HepG2 (cell line): ENCODE measurements around the gene PGAP1. TPM values are rescaled to one million over a fixed set of nuclear protein-coding genes. Genes with fewer than 3 reads are reported as not detected.

Experiments used
- ATAC-seq: fragments of 200-7000 bp; cut with Tn5 transposase; 3 replicates; pipeline ENCODE4 v1.9.1; 2020; ENCODE audit warnings: mild to moderate bottlenecking, moderate library complexity
- BruUV-seq: library from RNA; stranded (reverse); fragments of 400-500 nt; replicated peaks from 2 replicates; lab custom pipeline; 2021; lab: Mats Ljungman, UMichigan
- CTCF ChIA-PET: fragments of 300-600 bp; formaldehyde crosslinking; extraction: SDS; loops from one replicate; lab custom pipeline; 2021; ENCODE audit warnings: low total read pairs, inconsistent platforms, low intra/inter-chr PET ratio; lab: Yijun Ruan, JAX
- POLR2A ChIA-PET: fragments of 350-600 bp; sonication (Branson Sonifier 250); formaldehyde crosslinking; loops from one replicate; lab custom pipeline; 2020; ENCODE audit warnings: antibody characterized with exemption, inconsistent platforms; lab: Yijun Ruan, JAX
- DNase-seq: peaks from one replicate; pipeline ENCODE4 v3.0.0-alpha.2; 2015; ENCODE audit warnings: low spot score
- FAIRE-seq: peaks from 3 replicates; lab custom pipeline; 2011; peaks lifted over from hg19 to GRCh38; lab: Jason Lieb, UNC
- H2AFZ ChIP-seq: one replicate; pipeline ENCODE4 v1.6.1; 2011; ENCODE audit warnings: low read length, inconsistent platforms
- H3K27ac ChIP-seq: fragments of 300-600 bp; 3 replicates; pipeline ENCODE4 v1.8.0; 2011; ENCODE audit warnings: mixed run types, mild to moderate bottlenecking, mixed read lengths, low read length, inconsistent platforms; ENCODE audit not compliant: insufficient read depth; ENCODE audit errors: extremely low read length
- H3K27me3 ChIP-seq, 2 experiments: fragments of 200-600 bp in 1 of 2; 2 replicates in 1 of 2; 3 replicates in 1 of 2; pipeline versions ENCODE4 v1.6.0 to v1.8.0; 2011; ENCODE audit warnings: low read length in 2 of 2, mild to moderate bottlenecking in 2 of 2, moderate library complexity in 2 of 2, inconsistent platforms in 1 of 2; ENCODE audit not compliant: insufficient read depth in 2 of 2, control insufficient read depth in 1 of 2
- H3K36me3 ChIP-seq, 2 experiments: fragments of 200-600 bp in 1 of 2; replicated peaks in 1 of 2; 2 replicates in 1 of 2; 3 replicates in 1 of 2; pipeline versions ENCODE4 v1.5.1 to v1.8.0; 2011; ENCODE audit warnings: low read length in 2 of 2, inconsistent platforms in 1 of 2; ENCODE audit not compliant: insufficient read depth in 2 of 2, control insufficient read depth in 1 of 2
- H3K4me1 ChIP-seq: 2 replicates; pipeline ENCODE4 v1.5.1; 2012; ENCODE audit warnings: low read length, inconsistent platforms; ENCODE audit not compliant: insufficient read depth
- H3K4me2 ChIP-seq: 2 replicates; pipeline ENCODE4 v1.6.0; 2011; ENCODE audit warnings: low read depth, low read length, inconsistent platforms
- H3K4me3 ChIP-seq, 3 experiments: fragments of 200-600 bp in 1 of 3; sonication (generic), shearing (Covaris generic) in 1 of 3; replicated peaks in 1 of 3; 2 replicates each; pipeline ENCODE4 v1.5.1; 2011 to 2016; ENCODE audit warnings: low read length in 3 of 3, inconsistent platforms in 2 of 3, low read depth in 2 of 3, mild to moderate bottlenecking in 2 of 3, control low read depth in 1 of 3, mixed read lengths in 1 of 3; ENCODE audit not compliant: insufficient read depth in 1 of 3
- H3K79me2 ChIP-seq: one replicate; pipeline ENCODE4 v1.6.1; 2011; ENCODE audit warnings: low read length, inconsistent platforms; ENCODE audit not compliant: insufficient read depth
- H3K9ac ChIP-seq: 2 replicates; pipeline ENCODE4 v1.6.0; 2011; ENCODE audit warnings: mild to moderate bottlenecking, low read depth, low read length, inconsistent platforms; ENCODE audit not compliant: insufficient read depth
- H3K9me3 ChIP-seq: 2 replicates; pipeline ENCODE4 v1.5.1; 2012; ENCODE audit warnings: mild to moderate bottlenecking, low read length
- H4K20me1 ChIP-seq: 2 replicates; pipeline ENCODE4 v1.6.0; 2011; ENCODE audit warnings: inconsistent platforms, mild to moderate bottlenecking, low read length, moderate library complexity; ENCODE audit not compliant: insufficient read depth
- DR1 ChIP-seq: sonication (generic); formaldehyde crosslinking; IDR thresholded peaks from 2 replicates; pipeline ENCODE4 v1.8.0; 2021; ENCODE audit warnings: mild to moderate bottlenecking, missing genetic modification reagents, inconsistent platforms
- HOMEZ ChIP-seq: IDR thresholded peaks from 2 replicates; pipeline ENCODE4 v1.6.1; 2016; ENCODE audit warnings: low read depth
- PHF21A ChIP-seq: sonication (generic); formaldehyde crosslinking; IDR thresholded peaks from 2 replicates; pipeline ENCODE4 v1.5.0; 2020; ENCODE audit warnings: mild to moderate bottlenecking, missing genetic modification reagents
- SRSF1 ChIP-seq: fragments of 200-400 bp; formaldehyde crosslinking; optimal IDR thresholded peaks from 2 replicates; pipeline ENCODE3; 2017; ENCODE audit warnings: mild to moderate bottlenecking, low read depth, low read length, moderate library complexity
- SRSF9 ChIP-seq: fragments of 200-400 bp; formaldehyde crosslinking; IDR thresholded peaks from 2 replicates; pipeline ENCODE4 v1.6.1; 2018; ENCODE audit warnings: borderline replicate concordance, mild to moderate bottlenecking, low read depth, low read length; ENCODE audit not compliant: insufficient read depth, poor library complexity, severe bottlenecking
- TFAP4 ChIP-seq: sonication (generic); IDR thresholded peaks from 2 replicates; pipeline ENCODE4 v1.6.1; 2016; ENCODE audit warnings: low read depth, borderline replicate concordance
- TMF1 ChIP-seq: sonication (generic); formaldehyde crosslinking; IDR thresholded peaks from 2 replicates; pipeline ENCODE4 v1.8.1; 2022; ENCODE audit warnings: low read depth, missing genetic modification reagents
- YY1 ChIP-seq: IDR thresholded peaks from 2 replicates; pipeline ENCODE4 v1.6.1; 2011; ENCODE audit warnings: low read length, low read depth, moderate library complexity, mild to moderate bottlenecking; ENCODE audit not compliant: insufficient read depth, insufficient replicate concordance
- ZFAT ChIP-seq: sonication (generic); formaldehyde crosslinking; conservative IDR thresholded peaks from 2 replicates; pipeline ENCODE4 v1.8.1; 2023; ENCODE audit warnings: missing genetic modification reagents, inconsistent platforms
- ZNF10 ChIP-seq: sonication (generic); formaldehyde crosslinking; IDR thresholded peaks from 2 replicates; pipeline ENCODE4 v1.4.0; 2020; ENCODE audit warnings: mild to moderate bottlenecking, low read depth, missing genetic modification reagents, borderline replicate concordance
- ZNF160 ChIP-seq: sonication (generic); formaldehyde crosslinking; IDR thresholded peaks from 2 replicates; pipeline ENCODE4 v1.8.0; 2022; ENCODE audit warnings: mild to moderate bottlenecking, inconsistent platforms, missing genetic modification reagents
- ZNF30 ChIP-seq: sonication (generic); formaldehyde crosslinking; IDR thresholded peaks from 2 replicates; pipeline ENCODE4 v1.5.0; 2020; ENCODE audit warnings: mild to moderate bottlenecking, missing genetic modification reagents
- ZNF430 ChIP-seq: sonication (generic); formaldehyde crosslinking; IDR thresholded peaks from 2 replicates; pipeline ENCODE4 v1.9.0; 2021; ENCODE audit warnings: mild to moderate bottlenecking, missing genetic modification reagents
- ZNF44 ChIP-seq: sonication (generic); formaldehyde crosslinking; IDR thresholded peaks from 2 replicates; pipeline ENCODE4 v1.5.1; 2020; ENCODE audit warnings: mild to moderate bottlenecking, missing genetic modification reagents
- ZNF749 ChIP-seq: sonication (generic); formaldehyde crosslinking; IDR thresholded peaks from 2 replicates; pipeline ENCODE4 v1.8.0; 2022; ENCODE audit warnings: mild to moderate bottlenecking, missing genetic modification reagents, moderate library complexity, borderline replicate concordance
- ZZZ3 ChIP-seq: sonication (generic); formaldehyde crosslinking; IDR thresholded peaks from 2 replicates; pipeline ENCODE4 v1.4.0; 2020; ENCODE audit warnings: missing genetic modification reagents, mild to moderate bottlenecking, borderline replicate concordance
- in situ Hi-C: cut with HindIII; loops from 2 replicates; pipeline ENCODE4 v1.10.0; 2017; ENCODE audit warnings: low pct_unique_long_range_greater_than_20kb; ENCODE audit not compliant: extremely low pct_ligation_motif_present
- intact Hi-C: fragments of 100-400 bp; cut with micrococcal nuclease; formaldehyde crosslinking; loops from one replicate; pipeline ENCODE4 v1.10.0; 2022; ENCODE audit not compliant: unreplicated experiment
- polyA plus RNA-seq, 8 experiments: library from polyadenylated mRNA; depleted of rRNA in 3 of 8; stranded (reverse) in 7 of 8; unstranded in 1 of 8; fragments of >200 nt; fragmentation: Illumina TruSeq in 4 of 8; extraction: Trizol in 4 of 8; gene quantifications; 2 replicates each; pipeline versions ENCODE4 v1.2.1 to v1.2.3, GENCODE V29; 2011 to 2016; ENCODE audit warnings: low read depth in 4 of 8, missing spikeins in 1 of 8, mixed read lengths in 1 of 8; ENCODE audit not compliant: insufficient read depth in 1 of 8
- total RNA-seq, 5 experiments: library from RNA; depleted of rRNA; stranded (reverse); fragments of >200 nt; fragmentation: Illumina TruSeq; extraction: Trizol; gene quantifications; 2 replicates each; pipeline ENCODE4 v1.2.3, GENCODE V29; 2016; ENCODE audit warnings: low read depth in 1 of 5

The PGAP1 gene
- total and polyA plus RNA-seq, 2 of the 13 experiments (the other 11 are each of a cell fraction or from before 2014, with no cell fraction given) = 4.1 to 6.4 TPM

GRCh38 chr2:196839574-196839973, 86.9 kb downstream of the PGAP1 start (continued):
- TF ChIP-seq DR1 (no peak), ZFAT (CRISPR knock-in tag) (no peak), ZNF749 (CRISPR knock-in tag) (no peak), TMF1 (CRISPR knock-in tag) (no peak), ZNF30 (no peak), SRSF1 (no peak), ZNF44 (no peak), PHF21A (no peak)
- TF ChIP-seq, all 625 proteins: peak for 0

- ChIA-PET POLR2A (no interaction called here), CTCF (no interaction called here)
- Histone ChIP-seq H3K27ac (no peak overlapping the region), H2AFZ (no peak overlapping the region), H3K9ac (no peak overlapping the region), H3K9me3 (no peaks in the 10 kb centered on the region), H3K4me1 (no peaks in the 10 kb centered on the region), H3K4me2 (no peak overlapping the region), H3K79me2 (no peaks in the 10 kb centered on the region), H4K20me1 (no peaks in the 10 kb centered on the region), H3K27me3 (no peaks in the 10 kb centered on the region), H3K4me3 (no peak overlapping the region), H3K36me3 (peaks cover 4 to 11% of the 10 kb centered on the region in 2 experiments; a peak in 2 of 5 replicates)
- in situ Hi-C loops = no loop called here
- TF ChIP-seq ZNF10 (no peak), SRSF9 (no peak), ZZZ3 (no peak), YY1 (no peak), ZNF430 (CRISPR knock-in tag) (no peak), ZNF160 (CRISPR knock-in tag) (no peak), TFAP4 (no peak), HOMEZ (CRISPR knock-in tag) (no peak)
- BruUV-seq = no TSS peak
- no peak for FAIRE-seq
- no peak for ATAC-seq
- intact Hi-C loops = no loop called here
- no peak for DNase-seq
These were observed 90.1 kb downstream of the PGAP1 start for GRCh38 chr2:196836440-196836839.
